ENCODE results near the gene KAT14.
"Not testable (repeated sequence)": the region's sequence is repeated elsewhere in the genome, so short reads cannot be mapped to it uniquely, and the experiment has no call there.

Gene KAT14

DNA sequence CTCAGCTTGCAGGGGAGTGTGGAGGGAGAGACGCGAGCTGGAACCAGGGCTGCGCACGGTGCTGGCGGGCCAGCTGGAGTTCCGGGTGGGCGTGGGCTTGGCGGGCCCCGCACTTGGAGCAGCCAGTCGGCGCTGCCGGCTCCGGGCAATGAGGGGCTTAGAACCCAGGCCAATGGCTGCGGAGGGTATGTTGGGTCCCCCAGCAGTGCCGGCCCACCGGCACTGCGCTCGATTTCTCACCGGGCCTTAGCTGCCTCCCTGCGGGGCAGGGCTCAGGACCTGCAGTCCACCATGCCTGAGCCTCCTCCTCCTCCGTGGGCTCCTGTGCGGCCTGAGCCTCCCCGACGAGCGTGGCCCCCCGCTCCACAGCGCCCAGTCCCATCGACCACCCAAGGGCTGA is 89.1 kb downstream of the KAT14 start:
- DNase-seq: not testable (repeated sequence)

DNA sequence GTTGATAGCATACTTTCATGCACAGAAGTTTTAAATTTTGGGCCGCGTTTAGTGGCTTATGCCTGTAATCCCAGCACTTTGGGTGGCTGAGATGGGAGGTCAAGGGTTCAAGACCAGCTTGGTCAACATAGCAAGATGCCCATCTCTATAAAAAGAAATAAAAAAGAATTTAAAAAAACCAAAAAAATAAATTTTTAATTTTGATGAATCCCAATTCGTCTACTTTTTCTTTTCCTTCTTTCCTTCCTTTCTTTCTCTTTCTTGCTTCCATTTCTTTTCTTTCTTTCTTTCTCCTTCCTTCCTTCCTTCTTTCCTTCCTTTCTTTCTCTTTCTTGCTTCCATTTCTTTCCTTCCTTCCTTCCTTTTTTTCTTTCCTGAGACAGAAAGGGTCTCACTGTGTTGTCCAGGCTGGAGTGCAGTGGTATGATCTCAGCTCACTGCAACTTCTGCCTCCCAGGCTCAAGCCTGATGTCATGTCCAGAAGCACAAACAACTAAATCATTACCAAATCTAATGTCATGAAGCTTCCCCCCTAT is 95.8 kb downstream of the KAT14 start:
- no peak for DNase-seq

All from NCI-H1436 treated with DMSO at 0.1 percent for 48 hours (cell line).